HG03442 (cell line): Measurements from ENCODE around the gene DCAF15.

Experiments used
- ATAC-seq: cut with Tn5 transposase; IDR thresholded peaks from one replicate; pipeline ENCODE4 v1.9.1; 2021; ENCODE audit warnings: mild to moderate bottlenecking, moderate library complexity; ENCODE audit not compliant: unreplicated experiment

Gene DCAF15

DNA sequence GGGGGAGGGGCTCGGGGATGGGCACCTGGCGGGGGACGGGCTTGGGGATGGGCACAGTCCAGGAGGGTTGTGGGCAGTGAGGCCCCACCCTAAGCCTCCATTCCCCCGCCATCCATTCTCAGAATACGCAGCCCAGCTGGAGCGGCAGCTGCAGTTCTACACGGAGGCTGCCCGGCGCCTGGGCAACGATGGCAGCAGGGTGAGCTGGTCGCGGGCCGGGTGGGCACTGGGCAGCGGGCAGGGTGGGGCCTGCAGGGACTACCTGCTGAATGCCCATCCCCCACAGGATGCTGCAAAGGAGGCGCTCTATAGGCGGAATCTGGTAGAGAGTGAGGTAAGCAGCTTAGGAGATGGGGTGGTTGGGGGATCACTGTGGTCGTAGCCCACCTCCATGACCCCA, 22.4 kb upstream of the DCAF15 start:
- no peak for ATAC-seq

DNA sequence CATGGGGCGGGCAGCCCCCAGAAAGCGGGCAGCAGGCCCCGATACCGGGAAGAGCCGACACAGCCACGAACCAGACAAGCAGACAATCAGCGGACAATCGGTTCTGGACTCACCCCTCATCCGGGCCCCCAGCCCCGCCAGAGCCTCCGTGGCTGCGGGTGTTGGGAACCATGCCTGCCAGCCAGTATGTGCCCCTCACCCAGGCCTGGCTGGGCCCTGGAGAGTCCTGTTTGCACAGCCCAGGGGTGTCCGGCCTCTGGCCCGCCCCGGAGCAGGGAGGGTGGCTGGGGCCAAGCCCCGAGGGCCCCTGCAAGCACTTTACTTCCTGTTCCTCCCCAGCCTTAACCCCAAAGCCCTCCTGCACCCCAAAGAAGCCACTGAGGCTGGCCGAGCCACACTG, 21.9 kb upstream of the DCAF15 start:
- no peak for ATAC-seq

DNA sequence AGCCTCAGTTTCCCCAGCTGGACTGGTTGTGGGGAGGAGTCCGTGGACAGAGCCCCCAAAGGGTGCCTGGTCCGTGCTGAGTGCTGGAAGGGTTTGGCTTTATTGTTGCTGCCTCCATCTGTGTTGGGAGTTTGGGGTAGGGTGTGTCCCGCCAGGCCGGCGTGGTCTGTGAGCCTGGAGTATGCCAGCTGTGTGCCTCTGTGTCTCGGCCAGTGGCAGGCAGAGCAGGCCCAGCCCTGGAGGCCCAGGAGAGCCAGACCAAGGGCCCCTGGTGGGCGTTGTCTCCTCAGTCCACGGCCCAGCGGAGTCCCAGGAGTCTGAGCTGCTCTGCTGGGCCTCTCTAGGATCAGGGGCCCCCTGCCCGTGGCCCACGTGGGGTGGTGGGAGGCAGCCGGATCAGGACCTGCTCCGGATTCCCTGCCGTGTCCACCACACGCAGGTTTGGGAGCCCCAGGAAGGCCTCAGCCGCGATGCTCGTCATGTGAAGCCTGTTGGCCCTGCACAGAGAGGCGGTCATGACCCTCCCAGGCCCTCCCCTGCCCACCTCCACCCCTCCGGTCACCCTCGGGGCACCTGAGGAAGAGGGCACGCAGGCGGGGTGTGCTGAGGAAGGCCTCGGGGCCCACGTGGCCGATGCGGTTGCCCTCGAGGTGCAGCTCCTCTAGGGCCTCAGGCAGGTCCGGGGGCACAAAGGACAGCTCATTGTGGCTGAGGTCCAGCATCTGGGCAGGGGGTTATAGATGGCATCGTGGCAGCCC, 20.7 kb upstream of the DCAF15 start:
- no peak for ATAC-seq

DNA sequence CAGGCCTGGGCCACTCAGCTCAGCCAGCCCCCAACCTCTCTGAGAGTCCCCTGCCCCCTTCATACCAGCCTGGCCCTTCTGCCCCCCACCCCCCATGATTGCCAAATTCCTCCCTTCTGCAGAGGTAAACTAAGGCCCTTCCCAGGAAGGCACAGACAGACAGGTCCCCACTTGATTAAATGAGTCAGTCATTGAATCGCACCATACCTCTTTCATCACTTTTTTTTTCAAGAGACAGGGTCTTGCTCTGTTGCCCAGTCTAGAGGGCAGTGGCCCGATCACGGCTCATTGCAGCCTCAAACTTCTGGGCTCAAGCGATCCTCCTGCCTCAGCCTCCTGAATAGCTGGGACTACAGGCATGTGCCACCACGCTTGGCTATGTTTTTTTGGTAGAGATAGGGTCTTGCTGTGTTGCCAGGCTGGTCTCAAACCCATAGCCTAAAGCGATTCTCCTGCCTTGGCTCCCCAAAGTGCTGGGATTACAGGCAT, 20.1 kb upstream of the DCAF15 start:
- ATAC-seq, result no peak

GRCh38 chr19:13932911-13933393, 19.4 kb upstream of the DCAF15 start:
- no peak for ATAC-seq

GRCh38 chr19:13934785-13935109, 17.6 kb upstream of the DCAF15 start:
- no peak for ATAC-seq

GRCh38 chr19:13935765-13936510, 16.4 kb upstream of the DCAF15 start:
- no peak for ATAC-seq

DNA sequence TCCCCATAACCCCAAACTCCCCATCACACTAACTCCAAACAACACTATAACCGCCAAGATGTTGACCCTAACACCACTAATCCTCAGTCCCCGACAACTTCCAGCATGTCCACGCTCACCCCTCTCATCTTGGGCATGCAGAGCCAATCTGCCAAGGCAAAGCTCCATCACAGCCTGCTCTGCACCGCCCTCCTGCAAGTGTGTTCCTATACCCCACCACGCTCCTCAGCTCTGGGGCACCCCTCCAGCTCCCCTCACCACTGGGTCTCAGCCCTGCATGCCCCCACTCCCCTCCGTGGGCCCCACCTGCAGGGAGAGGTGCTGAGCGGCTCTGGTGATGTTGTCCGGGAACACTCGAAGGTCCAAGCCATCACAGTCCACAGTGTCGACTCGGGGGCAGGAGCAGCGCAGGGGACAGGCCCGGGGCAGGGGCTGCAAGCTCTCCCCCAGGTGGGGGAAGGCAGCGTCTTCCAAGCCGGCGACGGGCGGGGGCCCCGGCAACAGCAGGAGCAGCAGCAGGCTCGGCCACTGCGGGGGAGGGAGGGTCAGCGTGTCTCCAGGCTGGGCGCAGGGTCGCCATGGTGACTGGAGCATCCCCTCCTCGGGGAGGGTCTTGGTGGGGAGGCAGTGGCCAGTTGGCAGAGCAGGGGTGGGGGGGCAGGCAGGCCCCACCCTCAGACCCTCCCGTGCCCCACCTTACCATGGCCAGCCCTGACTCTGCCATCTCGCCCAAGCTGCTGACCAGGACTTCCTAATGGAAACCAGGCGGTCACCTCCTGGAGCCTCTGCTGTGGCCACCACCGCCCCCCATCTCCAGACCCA, 14.6 kb upstream of the DCAF15 start:
- no peak for ATAC-seq

DNA sequence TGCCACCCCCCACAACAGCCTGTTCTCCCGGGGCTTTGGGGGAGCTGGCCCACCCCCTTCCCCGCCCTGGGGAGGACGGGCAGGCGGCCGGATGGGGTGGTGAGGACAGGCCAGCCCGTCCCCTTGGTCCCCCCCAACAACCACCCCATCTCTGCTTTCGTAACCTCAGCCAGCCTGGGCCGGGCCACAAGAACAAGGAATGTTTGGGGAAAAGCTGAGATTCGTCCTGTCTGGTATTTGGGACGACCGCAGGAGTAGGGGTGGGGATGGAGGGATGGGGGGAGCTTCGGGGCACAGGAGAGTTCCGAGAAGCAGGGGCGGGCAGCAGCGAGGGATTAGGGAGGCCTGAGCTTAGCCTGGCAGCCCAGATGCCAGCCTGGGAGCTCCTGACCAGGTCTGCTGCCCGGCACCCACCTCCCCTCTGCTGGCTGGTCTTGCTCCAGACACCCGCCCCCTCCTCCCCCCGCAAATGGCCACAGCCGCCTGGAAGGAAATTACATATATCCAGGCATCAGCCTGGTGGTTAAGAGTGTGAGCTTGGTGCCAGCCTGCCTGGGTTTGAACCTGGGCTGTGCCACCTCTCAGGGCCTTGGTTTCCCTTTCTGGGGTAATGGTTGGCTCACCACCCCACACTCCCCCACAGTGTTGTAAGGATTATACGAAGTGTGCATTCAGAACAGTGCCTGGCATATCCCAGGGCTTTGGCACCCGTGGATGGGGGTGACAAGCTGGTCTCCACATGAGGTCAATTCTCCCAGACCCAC, 13.8 kb upstream of the DCAF15 start, which contains the start of gene PODNL1:
Gene PODNL1, minus strand, starts transcription at position 117 of the 764 bp plus-strand sequence. CDS start 236 bp downstream, outside the sequence.
- no peak for ATAC-seq

DNA sequence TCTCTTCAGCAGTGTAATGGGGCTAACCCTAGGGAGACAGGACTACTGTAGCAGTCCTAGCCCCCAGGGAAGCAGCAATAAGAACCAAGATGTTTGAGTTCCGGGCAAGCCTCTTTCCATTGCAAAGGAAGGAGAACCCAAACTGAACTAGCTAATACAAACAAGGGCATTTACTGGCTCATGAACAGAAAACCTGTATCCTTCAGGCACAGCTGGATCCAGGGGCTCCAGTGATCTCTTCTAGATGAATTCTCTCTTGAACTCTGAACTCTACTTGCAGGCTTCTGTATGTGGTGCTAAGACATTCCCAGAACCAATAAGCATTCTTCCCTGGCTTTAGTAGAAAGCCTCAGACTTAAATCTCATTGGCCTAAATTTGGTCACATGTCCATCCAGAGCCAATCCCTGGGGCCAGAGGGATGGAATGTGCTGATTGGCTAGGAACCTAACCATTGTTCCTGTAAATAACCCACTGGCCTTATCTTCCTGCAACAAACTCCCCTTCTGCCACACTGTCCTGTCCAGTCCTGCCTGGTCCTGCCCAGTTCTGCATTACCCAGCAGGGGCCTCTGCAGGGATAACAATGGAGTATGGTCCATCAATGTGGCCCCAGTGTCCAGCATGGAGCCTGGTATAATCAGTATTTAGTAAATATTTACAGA, 10.2 kb upstream of the DCAF15 start:
- ATAC-seq, result no peak

- no peak for ATAC-seq
Measured at GRCh38 chr19:13946414-13946813, 5.9 kb upstream of the DCAF15 start.

- no peak for ATAC-seq
Measured at GRCh38 chr19:13951043-13951442, 1.3 kb upstream of the DCAF15 start.

DNA sequence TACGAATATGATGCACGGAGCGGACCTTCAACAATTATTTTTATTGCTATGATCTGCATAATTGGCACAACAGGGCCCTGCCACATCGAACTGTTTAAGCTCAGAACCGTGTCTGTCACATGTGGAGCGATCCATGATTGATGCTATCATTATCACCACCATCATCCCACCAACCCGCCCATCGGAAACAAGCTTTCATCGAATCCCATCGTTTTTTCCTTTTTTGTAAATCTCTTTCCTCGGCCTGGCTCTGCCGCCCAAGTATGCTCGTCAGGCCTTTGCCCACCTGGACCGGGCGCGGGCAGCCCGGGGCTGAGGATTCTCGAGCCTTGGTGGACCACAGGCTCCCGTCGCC, 533 bp upstream of the DCAF15 start:
- ATAC-seq, result no peak

DNA sequence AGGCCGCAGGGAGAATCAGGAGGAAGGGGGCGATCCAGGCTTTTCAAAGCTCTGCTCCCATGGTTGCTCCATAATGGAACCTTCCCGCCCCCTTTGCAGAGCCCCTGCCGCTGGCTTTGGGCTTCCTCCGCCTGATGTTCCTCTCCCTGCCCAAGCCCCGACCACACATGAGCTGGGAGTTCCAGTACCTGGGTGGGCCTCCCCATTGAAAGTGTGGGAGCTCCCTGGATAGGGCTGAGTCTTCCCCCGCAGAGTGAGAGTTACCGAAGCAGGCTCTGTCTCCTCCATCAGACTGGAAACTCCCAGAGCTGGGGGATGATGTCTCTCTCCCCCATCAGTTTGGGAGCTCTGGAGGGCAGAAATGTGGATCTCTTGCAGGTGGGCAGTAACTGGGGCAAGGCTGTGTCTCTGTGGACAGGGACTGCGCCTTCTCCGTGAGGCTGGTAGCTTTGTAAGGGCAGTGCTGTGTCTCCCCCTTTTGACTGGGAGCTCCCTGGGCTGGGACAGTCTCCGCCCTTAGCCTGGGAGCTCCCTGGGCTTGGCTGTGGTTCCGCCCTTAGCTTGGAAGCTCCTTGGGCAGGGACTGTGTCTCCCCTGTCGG, 722 bp downstream of the DCAF15 start:
- no peak for ATAC-seq

- ATAC-seq, result no peak
Measured at GRCh38 chr19:13954185-13954584, 1.9 kb downstream of the DCAF15 start.

DNA sequence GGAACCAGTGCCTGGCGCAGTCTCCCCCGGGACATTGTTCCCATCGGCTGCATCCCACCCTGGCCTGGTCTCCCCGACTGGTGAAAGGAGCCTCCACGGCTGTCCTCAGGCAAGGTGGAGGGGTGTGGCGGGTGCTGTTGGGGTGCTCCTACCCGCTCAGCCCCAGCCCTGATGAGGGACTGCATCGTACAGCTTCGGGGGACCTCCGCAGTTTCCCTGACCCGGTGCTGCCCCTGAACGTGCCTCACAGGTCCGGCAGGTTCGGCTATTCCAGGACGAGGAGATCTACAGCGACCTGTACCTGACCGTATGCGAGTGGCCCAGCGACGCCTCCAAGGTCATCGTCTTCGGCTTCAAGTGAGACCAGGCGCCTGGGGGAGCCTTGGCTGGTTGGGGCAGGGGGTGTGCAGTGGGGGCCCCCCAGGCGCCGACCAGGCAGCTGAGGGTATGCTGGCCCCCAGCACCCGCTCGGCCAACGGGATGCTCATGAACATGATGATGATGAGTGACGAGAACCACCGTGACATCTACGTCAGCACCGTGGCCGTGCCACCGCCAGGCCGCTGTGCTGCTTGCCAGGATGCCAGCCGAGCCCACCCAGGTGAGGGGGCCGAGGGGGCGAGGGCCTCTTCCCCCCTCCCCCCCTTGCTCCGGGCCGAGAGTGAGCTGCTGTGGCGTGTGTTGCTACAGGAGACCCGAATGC, 3.5 kb downstream of the DCAF15 start:
- no peak for ATAC-seq

DNA sequence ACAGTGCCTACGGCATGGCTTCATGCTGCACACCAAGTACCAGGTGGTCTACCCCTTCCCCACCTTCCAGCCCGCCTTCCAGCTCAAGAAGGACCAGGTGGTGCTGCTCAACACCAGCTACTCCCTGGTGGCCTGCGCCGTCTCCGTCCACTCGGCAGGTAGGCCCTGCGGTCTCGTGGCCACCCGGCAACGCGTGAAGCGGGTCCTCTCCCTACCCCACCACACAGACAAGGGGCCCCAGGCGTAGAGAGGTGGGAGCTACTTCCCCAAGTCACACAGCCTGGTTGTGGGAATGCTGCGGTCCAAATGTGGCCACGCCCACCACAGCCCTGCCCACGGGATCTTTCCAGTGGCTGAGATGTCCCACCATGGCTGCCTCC, 4.0 kb downstream of the DCAF15 start:
- no peak for ATAC-seq

- no peak for ATAC-seq
Measured at GRCh38 chr19:13957051-13957450, 4.7 kb downstream of the DCAF15 start.

DNA sequence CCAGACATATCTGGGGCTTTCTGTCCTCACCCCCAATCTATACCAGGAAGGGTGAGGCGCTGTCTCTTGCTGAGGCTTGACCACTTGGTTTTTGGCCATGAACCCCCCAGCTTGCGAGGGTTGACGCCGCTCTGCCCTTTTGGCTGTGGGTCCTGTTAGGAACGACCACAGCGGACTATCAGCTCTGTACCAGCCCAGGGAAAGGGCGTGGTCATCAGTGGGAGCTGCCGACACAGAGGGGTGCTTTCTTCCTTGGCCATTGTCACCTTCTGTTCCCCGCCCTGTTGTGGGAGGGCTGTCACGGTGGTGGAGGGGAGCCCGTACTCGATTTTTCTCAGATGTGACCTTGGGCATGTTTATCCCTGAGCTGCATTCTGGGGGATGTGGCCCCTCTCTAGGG, 5.7 kb downstream of the DCAF15 start:
- ATAC-seq, result no peak
